Calu3 (cell line): Measurements from ENCODE around the gene AGBL4. TPM values are rescaled to one million over a fixed set of nuclear protein-coding genes. Genes with fewer than 3 reads are reported as not detected.

Experiments used
- BruUV-seq: library from RNA; stranded (reverse); fragments of 400-500 nt; replicated peaks from 2 replicates; lab custom pipeline; 2021; lab: Mats Ljungman, UMichigan
- CTCF ChIA-PET: fragments of 300-600 bp; sonication (Branson Sonifier 250); formaldehyde crosslinking; loops from one replicate; lab custom pipeline; 2022; ENCODE audit warnings: antibody characterized with exemption; lab: Charles Lee
- DNase-seq: peaks from one replicate; pipeline ENCODE4 v3.0.0; 2022
- H3K27ac Mint-ChIP-seq: one replicate; pipeline ENCODE4 v1.8.0; 2022; ENCODE audit warnings: mixed read lengths; ENCODE audit not compliant: unreplicated experiment
- H3K27me3 Mint-ChIP-seq: one replicate; pipeline ENCODE4 v1.8.0; 2022; ENCODE audit warnings: mixed read lengths; ENCODE audit not compliant: unreplicated experiment
- H3K36me3 Mint-ChIP-seq: one replicate; pipeline ENCODE4 v1.8.0; 2022; ENCODE audit warnings: mild to moderate bottlenecking, moderate library complexity, mixed read lengths; ENCODE audit not compliant: insufficient read depth, unreplicated experiment
- H3K4me1 Mint-ChIP-seq: one replicate; pipeline ENCODE4 v1.8.0; 2022; ENCODE audit warnings: mild to moderate bottlenecking, low read depth, mixed read lengths; ENCODE audit not compliant: unreplicated experiment
- H3K4me3 Mint-ChIP-seq: one replicate; pipeline ENCODE4 v1.8.0; 2022; ENCODE audit warnings: mild to moderate bottlenecking, low read depth, moderate library complexity, mixed read lengths; ENCODE audit not compliant: unreplicated experiment
- H3K9me3 Mint-ChIP-seq: one replicate; pipeline ENCODE4 v1.8.0; 2022; ENCODE audit warnings: low read depth, mixed read lengths; ENCODE audit not compliant: unreplicated experiment
- CTCF ChIP-seq: fragments of 200-600 bp; IDR thresholded peaks from one replicate; pipeline ENCODE4 v1.8.0; 2022; ENCODE audit warnings: antibody characterized with exemption; ENCODE audit not compliant: unreplicated experiment
- intact Hi-C: fragments of 100-400 bp; cut with micrococcal nuclease; formaldehyde crosslinking; loops from one replicate; pipeline ENCODE4 v1.10.0; 2022; ENCODE audit not compliant: unreplicated experiment
- total RNA-seq: library from RNA; stranded (reverse); gene quantifications from 2 replicates; pipeline ENCODE4 v1.2.3, GENCODE V29; 2022

The AGBL4 gene
- total RNA-seq, 1 experiment from 2014 or later, result not detected

- Mint-ChIP-seq H3K27ac (no peak overlapping the region), H3K27me3 (no peaks in the 10 kb centered on the region), H3K4me3 (no peak overlapping the region), H3K36me3 (no peaks in the 10 kb centered on the region), H3K9me3 (peaks cover 2% of the 10 kb centered on the region), H3K4me1 (no peaks in the 10 kb centered on the region)
- no peak for TF ChIP-seq CTCF
- CTCF ChIA-PET, result no interaction called here
- intact Hi-C loops, result no loop called here
- DNase-seq, result no peak
- no TSS peak for BruUV-seq
Observed at GRCh38 chr1:49622877-49623276, 400.9 kb downstream of the AGBL4 start.

GRCh38 chr1:49606082-49606481, 417.7 kb downstream of the AGBL4 start:
- no peak for TF ChIP-seq CTCF
- H3K27ac Mint-ChIP-seq, result no peak overlapping the region
- H3K27me3 Mint-ChIP-seq, result no peaks in the 10 kb centered on the region
- no peak for DNase-seq
- no peaks in the 10 kb centered on the region for H3K4me1 Mint-ChIP-seq
- no peak overlapping the region for H3K4me3 Mint-ChIP-seq
- no TSS peak for BruUV-seq
- intact Hi-C loops, result no loop called here
- CTCF ChIA-PET, result no interaction called here
- H3K9me3 Mint-ChIP-seq, result peaks cover 3% of the 10 kb centered on the region
- no peaks in the 10 kb centered on the region for H3K36me3 Mint-ChIP-seq

GRCh38 chr1:49597436-49597835, 426.3 kb downstream of the AGBL4 start:
- no TSS peak for BruUV-seq
- no peaks in the 10 kb centered on the region for H3K27me3 Mint-ChIP-seq
- H3K27ac Mint-ChIP-seq, result no peak overlapping the region
- TF ChIP-seq CTCF, result no peak
- H3K36me3 Mint-ChIP-seq, result no peaks in the 10 kb centered on the region
- CTCF ChIA-PET, result no interaction called here
- peaks cover 11% of the 10 kb centered on the region for H3K9me3 Mint-ChIP-seq
- intact Hi-C loops, result no loop called here
- no peaks in the 10 kb centered on the region for H3K4me1 Mint-ChIP-seq
- DNase-seq, result no peak
- no peak overlapping the region for H3K4me3 Mint-ChIP-seq

- Mint-ChIP-seq H3K9me3 (peaks cover 9% of the 10 kb centered on the region), H3K4me1 (peaks cover 6% of the 10 kb centered on the region), H3K27me3 (no peaks in the 10 kb centered on the region), H3K27ac (no peak overlapping the region), H3K4me3 (no peak overlapping the region), H3K36me3 (no peaks in the 10 kb centered on the region)
- TF ChIP-seq CTCF, result no peak
- no TSS peak for BruUV-seq
- CTCF ChIA-PET, result no interaction called here
- intact Hi-C loops, result no loop called here
- DNase-seq, result no peak
Observed at GRCh38 chr1:49576327-49576901, 447.3 kb downstream of the AGBL4 start.
